Glutamatergic neuron (in vitro differentiated cells): ENCODE measurements around the gene BMI1. TPM values are rescaled to one million over a fixed set of nuclear protein-coding genes. Genes with fewer than 3 reads are reported as not detected.
A peak's percentile ranks its signal among the peaks of the same experiment; 100 is the strongest.
"Not testable (repeated sequence)": the region's sequence is repeated elsewhere in the genome, so short reads cannot be mapped to it uniquely, and the experiment has no call there.

ENCODE experiments used
- DNase-seq: peaks from one replicate; pipeline ENCODE4 v3.0.0; 2022
- H3K27ac Mint-ChIP-seq: one replicate; pipeline ENCODE4 v1.8.0; 2020; ENCODE audit warnings: mild to moderate bottlenecking, mixed read lengths, inconsistent platforms; ENCODE audit not compliant: unreplicated experiment
- H3K27me3 Mint-ChIP-seq: one replicate; pipeline ENCODE4 v1.8.0; 2020; ENCODE audit warnings: mild to moderate bottlenecking, moderate library complexity, mixed read lengths, inconsistent platforms; ENCODE audit not compliant: unreplicated experiment
- H3K36me3 Mint-ChIP-seq: one replicate; pipeline ENCODE4 v1.8.0; 2020; ENCODE audit warnings: mild to moderate bottlenecking, mixed read lengths, inconsistent platforms; ENCODE audit not compliant: unreplicated experiment
- H3K4me1 Mint-ChIP-seq: one replicate; pipeline ENCODE4 v1.8.0; 2020; ENCODE audit warnings: mild to moderate bottlenecking, low read depth, mixed read lengths, inconsistent platforms; ENCODE audit not compliant: unreplicated experiment
- H3K4me3 Mint-ChIP-seq: one replicate; pipeline ENCODE4 v1.8.0; 2020; ENCODE audit warnings: mild to moderate bottlenecking, mixed read lengths, inconsistent platforms; ENCODE audit not compliant: unreplicated experiment
- H3K9me3 Mint-ChIP-seq: one replicate; pipeline ENCODE4 v1.8.0; 2020; ENCODE audit warnings: mild to moderate bottlenecking, moderate library complexity, mixed read lengths, inconsistent platforms; ENCODE audit not compliant: unreplicated experiment
- CTCF ChIP-seq: fragments of 200-600 bp; sonication (generic); IDR thresholded peaks from one replicate; pipeline ENCODE4 v1.5.0; 2021; ENCODE audit not compliant: partially characterized antibody, unreplicated experiment
- total RNA-seq: library from RNA; stranded (reverse); fragmentation: NEBNext Ultra II Directional; extraction: Animal tissue kit (Norgen Biotek cat#: 25700); gene quantifications from one replicate; pipeline ENCODE4 v1.2.1, GENCODE V29; 2021; ENCODE audit not compliant: unreplicated experiment

Gene BMI1
- total RNA-seq, 1 donor from 2014 or later: 23.3 TPM

GRCh38 chr10:22308390-22308789 is 12.5 kb upstream of the BMI1 start:
- DNase-seq: no peak
- H3K27ac Mint-ChIP-seq: no peak overlapping the region
- no peak for TF ChIP-seq CTCF

DNA sequence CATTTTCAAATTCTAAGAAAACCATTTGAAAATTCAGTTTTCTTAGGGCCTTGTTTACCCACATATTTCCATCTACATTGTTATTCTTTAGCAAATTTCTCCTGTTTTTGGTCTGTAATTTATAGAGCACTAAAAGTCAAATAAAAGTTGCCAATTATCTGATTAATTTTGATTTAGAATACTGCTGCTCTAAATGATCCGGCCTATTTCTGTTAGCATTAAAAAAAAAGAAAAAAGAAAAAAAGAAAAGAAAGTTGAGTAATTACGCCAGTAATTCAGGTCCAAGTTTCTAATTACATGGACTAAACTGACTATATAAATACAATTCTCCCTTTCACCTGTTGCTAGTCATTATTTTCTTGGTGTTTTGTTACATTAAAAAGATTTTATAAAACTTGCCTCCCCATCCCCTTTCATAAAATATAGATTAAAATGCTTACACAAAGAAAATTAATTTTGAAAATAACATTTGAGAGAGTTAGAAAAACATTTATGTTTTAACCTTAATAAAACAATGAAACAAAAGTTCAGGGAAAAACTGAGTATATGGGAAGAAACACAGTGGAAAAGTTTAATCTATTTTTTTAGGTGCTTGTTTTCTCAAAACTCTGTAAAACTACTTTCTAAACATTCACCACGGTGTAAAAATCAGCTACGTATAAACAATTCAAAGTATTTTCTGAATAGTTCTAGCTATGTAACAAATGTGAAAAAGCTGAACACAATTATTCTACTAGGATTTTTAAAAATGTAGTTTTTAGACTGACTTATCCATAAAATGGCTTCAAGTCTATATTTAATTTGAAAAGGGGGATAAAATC is 11.5 kb upstream of the BMI1 start:
- DNase-seq: no peak
- H3K27ac Mint-ChIP-seq: no peak overlapping the region
- H3K4me1 Mint-ChIP-seq: no peaks in the 10 kb centered on the region
- H3K27me3 Mint-ChIP-seq: peaks cover 2% of the 10 kb centered on the region
- H3K4me3 Mint-ChIP-seq: no peak overlapping the region
- TF ChIP-seq CTCF: no peak
- no peaks in the 10 kb centered on the region for H3K9me3 Mint-ChIP-seq
- H3K36me3 Mint-ChIP-seq: no peaks in the 10 kb centered on the region

More at GRCh38 chr10:22308390-22308789, 12.5 kb upstream of the BMI1 start:
- Mint-ChIP-seq H3K36me3 (no peaks in the 10 kb centered on the region), H3K4me3 (no peak overlapping the region), H3K9me3 (no peaks in the 10 kb centered on the region), H3K27me3 (no peaks in the 10 kb centered on the region), H3K4me1 (no peaks in the 10 kb centered on the region)

DNA sequence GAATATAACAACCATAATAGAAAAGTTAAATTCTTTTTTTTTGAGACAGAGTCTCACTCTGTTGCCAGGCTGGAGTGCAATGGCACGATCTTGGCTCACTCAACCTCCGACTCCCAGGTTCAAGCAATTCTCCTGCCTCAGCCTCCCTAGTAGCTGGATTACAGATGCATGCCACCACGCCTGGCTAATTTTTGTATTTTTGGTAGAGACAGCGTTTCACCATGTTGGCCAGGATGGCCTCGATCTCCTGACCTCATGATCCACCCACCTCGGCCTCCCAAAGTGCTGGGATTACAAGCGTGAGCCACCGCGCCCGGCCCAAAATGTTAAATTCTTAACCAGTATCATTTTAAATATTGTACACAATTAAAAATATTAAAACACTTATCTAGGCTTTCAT is 10.9 kb upstream of the BMI1 start:
- H3K36me3 Mint-ChIP-seq, H3K4me3 Mint-ChIP-seq, H3K27me3 Mint-ChIP-seq, H3K4me1 Mint-ChIP-seq, H3K27ac Mint-ChIP-seq, DNase-seq, H3K9me3 Mint-ChIP-seq: not testable (repeated sequence)

DNA sequence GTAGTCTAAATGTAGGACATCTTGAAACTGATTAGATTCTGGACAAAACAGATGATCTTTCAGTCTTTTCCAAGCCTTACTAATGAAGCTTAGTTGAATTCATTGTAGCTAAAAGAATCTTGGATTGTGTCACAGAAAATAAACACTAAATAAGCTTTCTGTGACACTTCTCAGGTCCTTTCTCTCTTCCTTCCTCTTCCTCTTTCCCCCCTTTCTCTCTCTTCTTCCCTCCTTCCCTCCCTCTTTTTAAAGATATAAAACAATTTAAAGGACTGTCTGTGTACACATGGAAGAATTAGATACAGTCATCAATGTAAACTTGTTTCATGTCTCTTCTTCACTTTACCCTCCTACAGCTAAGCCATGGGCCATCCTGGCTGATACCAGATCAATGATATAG is 10.0 kb upstream of the BMI1 start:
- no peak for DNase-seq
- no peak for TF ChIP-seq CTCF
- H3K27ac Mint-ChIP-seq: no peak overlapping the region
- no peaks in the 10 kb centered on the region for H3K4me1 Mint-ChIP-seq
- peaks cover 8% of the 10 kb centered on the region for H3K27me3 Mint-ChIP-seq
- no peak overlapping the region for H3K4me3 Mint-ChIP-seq
- peaks cover 8% of the 10 kb centered on the region for H3K9me3 Mint-ChIP-seq
- no peaks in the 10 kb centered on the region for H3K36me3 Mint-ChIP-seq

DNA sequence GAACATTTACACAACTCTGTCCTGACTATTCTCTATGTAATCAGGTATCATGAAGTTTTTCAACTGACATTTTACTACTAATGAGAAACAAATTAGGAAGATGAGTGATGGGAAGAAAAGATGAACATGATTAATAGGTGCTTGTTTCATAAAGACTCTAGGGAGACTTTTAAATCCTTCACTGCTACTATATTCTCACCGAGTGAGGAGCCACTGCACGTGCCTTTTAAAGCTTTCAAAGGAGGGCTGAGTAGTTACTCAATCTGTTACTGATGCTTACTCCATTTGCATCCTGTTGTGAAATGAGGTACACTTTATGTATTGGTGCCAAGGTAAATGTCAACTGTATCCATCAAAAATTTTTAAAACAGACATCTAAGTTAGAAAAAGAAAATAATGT is 6.0 kb upstream of the BMI1 start:
- no peak for TF ChIP-seq CTCF
- DNase-seq: no peak
- H3K27me3 Mint-ChIP-seq: peaks cover 14% of the 10 kb centered on the region
- peaks cover 10% of the 10 kb centered on the region for H3K9me3 Mint-ChIP-seq
- H3K4me3 Mint-ChIP-seq: peak overlapping the region; percentile 32
- H3K4me1 Mint-ChIP-seq: peaks cover 1% of the 10 kb centered on the region
- H3K36me3 Mint-ChIP-seq: no peaks in the 10 kb centered on the region
- no peak overlapping the region for H3K27ac Mint-ChIP-seq
